ENCODE data around the gene MPZL3.
"Not testable (repeated sequence)": the region's sequence is repeated elsewhere in the genome, so short reads cannot be mapped to it uniquely, and the experiment has no call there.

The MPZL3 gene

DNA sequence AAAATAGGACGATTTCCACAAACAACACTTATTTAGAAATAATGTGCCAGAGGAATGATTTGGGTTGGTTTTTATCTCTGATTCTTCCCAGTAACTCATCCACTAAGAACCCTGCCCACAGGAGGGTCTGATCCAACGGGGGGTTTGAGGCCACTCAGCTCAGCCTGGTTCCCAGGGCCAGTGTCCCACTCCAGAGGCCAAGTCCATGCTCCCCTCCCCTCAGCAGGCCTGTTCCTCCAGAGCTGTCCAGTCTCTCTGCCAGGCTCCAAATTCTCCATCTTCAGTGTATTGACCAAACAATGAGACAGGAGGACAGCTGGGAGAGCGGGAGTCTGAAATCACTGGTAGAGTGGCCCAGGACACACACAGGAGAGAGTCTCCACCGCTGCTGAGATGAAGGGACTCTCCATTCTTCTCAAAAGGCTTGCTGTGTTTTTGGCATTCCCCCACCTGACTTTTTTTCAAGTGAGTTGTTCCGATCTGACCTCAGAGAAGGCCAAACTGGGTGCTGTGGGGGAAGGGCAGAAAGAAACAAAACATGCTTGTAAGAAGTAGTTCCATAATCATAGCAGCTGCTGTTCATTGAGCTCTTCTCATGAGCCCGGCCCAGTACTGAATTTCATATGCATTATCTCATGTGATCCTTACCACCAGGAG lies 58.1 kb downstream of the MPZL3 start:
- no peaks in the 10 kb centered on the region for H3K9me3 ChIP-seq (ENCODE audit: control insufficient read depth, low read length)
- H3K27ac ChIP-seq (ENCODE audit: insufficient read depth, low read length, poor library complexity, severe bottlenecking): no peak overlapping the region
- no peaks in the 10 kb centered on the region for H3K27me3 ChIP-seq (replicated peaks; ENCODE audit: control insufficient read depth, insufficient read depth, low read length, poor library complexity, severe bottlenecking)
- peaks cover 46% of the 10 kb centered on the region for H3K36me3 ChIP-seq (ENCODE audit: control insufficient read depth, insufficient read depth, low read length)
- no peak for DNase-seq
- peaks cover 7% of the 10 kb centered on the region for H3K4me1 ChIP-seq (ENCODE audit: control insufficient read depth, insufficient read depth, low read length, poor library complexity, severe bottlenecking)
- H3K4me3 ChIP-seq (ENCODE audit: insufficient read depth, low read depth, low read length, poor library complexity, severe bottlenecking): no peak overlapping the region

DNA sequence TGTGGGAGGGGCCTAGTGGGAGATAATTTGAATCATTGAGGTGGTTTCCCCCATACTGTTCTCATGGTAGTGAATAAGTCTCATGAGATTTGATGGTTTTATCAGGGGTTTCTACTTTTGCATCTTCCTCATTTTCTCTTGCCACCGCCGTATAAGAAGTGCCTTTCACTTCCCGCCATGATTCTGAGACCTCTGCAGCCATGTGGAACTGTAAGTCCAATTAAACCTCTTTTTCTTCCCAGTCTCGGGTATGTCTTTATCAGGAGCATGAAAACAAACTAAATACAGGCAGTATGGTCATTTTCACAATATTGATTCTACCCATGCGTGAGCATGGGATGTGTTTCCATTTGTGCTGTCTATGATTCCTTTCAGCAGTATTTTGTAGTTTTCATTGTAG lies 59.3 kb downstream of the MPZL3 start:
- H3K27ac ChIP-seq (ENCODE audit: insufficient read depth, low read length, poor library complexity, severe bottlenecking); H3K27me3 ChIP-seq (replicated peaks; ENCODE audit: control insufficient read depth, insufficient read depth, low read length, poor library complexity, severe bottlenecking); DNase-seq; H3K4me1 ChIP-seq (ENCODE audit: control insufficient read depth, insufficient read depth, low read length, poor library complexity, severe bottlenecking); H3K4me3 ChIP-seq (ENCODE audit: insufficient read depth, low read depth, low read length, poor library complexity, severe bottlenecking); H3K9me3 ChIP-seq (ENCODE audit: control insufficient read depth, low read length): not testable (repeated sequence)
- H3K36me3 ChIP-seq (ENCODE audit: control insufficient read depth, insufficient read depth, low read length): peaks cover 44% of the 10 kb centered on the region

DNA sequence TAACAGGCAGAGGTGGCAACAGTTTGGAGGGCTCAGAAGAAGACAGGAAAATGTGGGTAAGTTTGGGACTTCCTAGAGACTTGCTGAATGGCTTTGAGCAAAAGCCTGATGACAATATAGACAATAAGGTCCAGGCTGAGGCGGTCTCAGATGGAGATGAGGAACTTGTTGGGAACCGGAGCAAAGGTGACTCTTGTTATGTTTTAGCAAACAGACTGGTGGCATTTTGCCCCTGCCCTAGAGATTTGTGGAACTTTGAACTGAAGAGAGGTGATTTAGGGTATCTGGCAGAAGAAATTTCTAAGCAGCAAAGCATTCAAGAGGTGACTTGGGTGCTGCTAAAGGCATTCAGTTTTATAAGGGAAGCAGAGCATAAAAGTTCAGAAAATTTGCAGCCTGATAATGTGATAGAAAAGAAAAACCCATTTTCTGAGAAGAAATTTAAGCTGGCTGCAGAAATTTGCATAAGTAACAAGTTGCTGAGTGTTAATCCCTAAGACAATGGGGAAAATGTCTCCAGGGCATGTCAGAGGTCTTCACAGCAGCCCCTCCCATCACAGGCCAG lies 61.1 kb downstream of the MPZL3 start:
- not testable (repeated sequence) for DNase-seq; H3K4me3 ChIP-seq (ENCODE audit: insufficient read depth, low read depth, low read length, poor library complexity, severe bottlenecking); H3K27ac ChIP-seq (ENCODE audit: insufficient read depth, low read length, poor library complexity, severe bottlenecking); H3K9me3 ChIP-seq (ENCODE audit: control insufficient read depth, low read length); H3K27me3 ChIP-seq (replicated peaks; ENCODE audit: control insufficient read depth, insufficient read depth, low read length, poor library complexity, severe bottlenecking); H3K4me1 ChIP-seq (ENCODE audit: control insufficient read depth, insufficient read depth, low read length, poor library complexity, severe bottlenecking)
- H3K36me3 ChIP-seq (ENCODE audit: control insufficient read depth, insufficient read depth, low read length): peaks cover 30% of the 10 kb centered on the region

DNA sequence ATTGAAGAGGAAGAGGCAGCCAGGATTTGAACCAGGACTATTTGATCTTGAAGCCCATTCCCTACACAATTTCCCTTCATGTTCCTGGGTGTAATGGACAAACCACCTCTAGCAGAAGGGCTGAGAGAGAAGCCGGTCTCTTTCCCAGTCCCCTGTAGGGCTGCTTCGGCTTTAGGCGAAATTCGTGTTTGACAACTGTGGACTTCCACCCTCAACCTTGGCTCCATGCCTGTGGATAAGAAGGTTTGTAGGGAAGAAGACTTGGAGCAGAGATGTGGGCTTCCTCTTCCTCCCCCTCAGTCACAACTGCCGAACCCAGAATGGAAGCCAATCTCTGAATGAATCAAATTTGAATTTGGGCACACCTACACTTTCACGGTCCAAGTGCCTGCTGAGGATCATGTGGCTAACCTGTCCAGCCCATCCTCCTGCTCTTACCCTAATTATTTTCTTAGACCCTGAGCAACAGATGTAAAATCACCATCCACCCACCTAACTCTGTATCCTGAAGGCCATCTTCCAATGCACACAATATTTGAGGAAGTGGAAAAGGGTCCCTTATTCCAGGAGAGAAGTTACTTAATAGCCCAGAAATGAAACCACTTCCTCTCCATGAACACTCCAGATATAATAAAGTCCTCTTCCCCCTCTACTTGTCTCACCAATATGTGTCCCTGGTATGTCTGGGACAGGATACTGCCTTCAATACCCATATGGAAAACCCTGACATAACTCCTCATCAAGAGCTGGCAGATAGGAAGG lies 65.6 kb downstream of the MPZL3 start:
- Histone ChIP-seq H3K36me3 (ENCODE audit: control insufficient read depth, insufficient read depth, low read length) (no peaks in the 10 kb centered on the region), H3K27me3 (replicated peaks; ENCODE audit: control insufficient read depth, insufficient read depth, low read length, poor library complexity, severe bottlenecking) (no peaks in the 10 kb centered on the region), H3K27ac (ENCODE audit: insufficient read depth, low read length, poor library complexity, severe bottlenecking) (no peak overlapping the region), H3K4me3 (ENCODE audit: insufficient read depth, low read depth, low read length, poor library complexity, severe bottlenecking) (no peak overlapping the region), H3K9me3 (ENCODE audit: control insufficient read depth, low read length) (no peaks in the 10 kb centered on the region), H3K4me1 (ENCODE audit: control insufficient read depth, insufficient read depth, low read length, poor library complexity, severe bottlenecking) (no peaks in the 10 kb centered on the region)
- no peak for DNase-seq

DNA sequence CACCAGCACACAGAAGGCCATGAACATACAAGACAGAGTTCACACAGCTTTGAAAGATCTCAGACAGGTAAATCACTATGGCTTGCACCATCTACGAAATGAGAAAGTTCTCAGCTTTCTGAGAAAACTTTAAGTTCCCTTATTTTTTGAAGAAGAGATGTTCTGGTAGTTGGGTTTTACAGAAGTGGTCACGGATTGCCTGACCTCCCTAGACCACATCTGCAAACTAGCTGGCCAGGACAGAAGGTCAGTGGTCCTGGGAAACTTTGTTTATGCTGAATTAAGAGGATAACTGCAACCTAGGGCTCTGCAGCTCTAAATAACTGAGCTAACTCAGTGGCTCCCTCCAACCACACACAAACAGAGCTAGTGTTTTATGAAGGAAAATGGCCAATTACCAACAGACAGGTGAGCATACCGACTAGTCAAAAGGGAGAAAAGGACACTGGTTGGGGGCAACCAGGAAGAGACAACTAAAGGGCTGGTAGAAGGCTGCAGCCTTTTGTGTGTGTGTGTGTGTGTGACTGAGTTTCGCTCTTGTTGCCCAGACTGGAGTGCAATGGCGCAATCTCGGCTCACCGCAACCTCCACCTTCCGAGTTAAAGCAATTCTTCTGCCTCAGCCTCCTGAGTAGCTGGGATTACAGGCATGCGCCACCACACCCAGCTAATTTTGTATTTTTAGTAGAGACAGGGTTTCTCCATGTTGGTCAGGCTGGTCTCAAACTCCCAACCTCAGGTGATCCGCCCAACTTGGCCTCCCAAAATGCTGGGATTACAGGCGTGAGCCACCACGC lies 67.2 kb downstream of the MPZL3 start:
- Histone ChIP-seq H3K36me3 (ENCODE audit: control insufficient read depth, insufficient read depth, low read length) (no peaks in the 10 kb centered on the region), H3K4me3 (ENCODE audit: insufficient read depth, low read depth, low read length, poor library complexity, severe bottlenecking) (no peak overlapping the region), H3K9me3 (ENCODE audit: control insufficient read depth, low read length) (no peaks in the 10 kb centered on the region), H3K27ac (ENCODE audit: insufficient read depth, low read length, poor library complexity, severe bottlenecking) (no peak overlapping the region), H3K4me1 (ENCODE audit: control insufficient read depth, insufficient read depth, low read length, poor library complexity, severe bottlenecking) (no peaks in the 10 kb centered on the region), H3K27me3 (replicated peaks; ENCODE audit: control insufficient read depth, insufficient read depth, low read length, poor library complexity, severe bottlenecking) (no peaks in the 10 kb centered on the region)
- DNase-seq: no peak

DNA sequence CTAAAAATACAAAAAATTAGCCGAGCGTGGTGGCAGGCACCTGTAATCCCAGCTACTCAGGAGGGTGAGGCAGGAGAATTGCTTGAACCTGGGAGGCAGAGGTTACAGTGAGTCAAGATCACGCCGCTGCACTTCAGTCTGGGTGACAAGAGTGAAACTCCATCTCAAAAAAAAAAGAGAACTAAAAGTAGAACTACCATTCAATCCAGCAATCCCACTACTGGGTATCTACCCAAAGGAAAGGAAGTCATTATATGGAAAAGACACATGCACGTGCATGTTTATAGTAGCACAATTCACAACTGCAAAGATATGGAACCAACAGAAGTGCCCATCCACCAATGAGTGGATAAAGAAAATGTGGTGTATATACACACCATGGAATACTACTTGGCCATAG lies 68.5 kb downstream of the MPZL3 start:
- not testable (repeated sequence) for H3K4me3 ChIP-seq (ENCODE audit: insufficient read depth, low read depth, low read length, poor library complexity, severe bottlenecking); H3K4me1 ChIP-seq (ENCODE audit: control insufficient read depth, insufficient read depth, low read length, poor library complexity, severe bottlenecking); H3K9me3 ChIP-seq (ENCODE audit: control insufficient read depth, low read length); H3K27ac ChIP-seq (ENCODE audit: insufficient read depth, low read length, poor library complexity, severe bottlenecking); H3K27me3 ChIP-seq (replicated peaks; ENCODE audit: control insufficient read depth, insufficient read depth, low read length, poor library complexity, severe bottlenecking); H3K36me3 ChIP-seq (ENCODE audit: control insufficient read depth, insufficient read depth, low read length); DNase-seq

DNA sequence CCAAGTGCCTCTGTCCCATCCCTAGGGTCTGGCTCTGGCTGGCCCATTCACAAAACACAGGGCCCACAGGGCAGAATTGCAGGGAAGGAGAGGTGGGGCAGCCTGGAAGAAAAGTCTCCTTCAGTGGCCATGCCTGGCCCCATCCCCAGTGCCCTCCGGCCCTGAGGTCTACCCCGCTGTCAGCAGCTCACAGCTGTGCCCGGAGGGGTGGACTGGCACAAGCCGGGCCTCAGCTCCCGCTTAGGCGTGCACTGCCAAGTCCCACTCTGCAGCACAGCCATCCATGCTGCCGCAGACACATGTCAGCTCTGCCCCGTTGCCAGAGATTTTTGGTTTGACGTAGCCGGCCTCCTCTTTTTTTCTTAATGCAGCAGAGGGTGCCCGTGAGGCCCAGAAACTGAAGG lies 71.9 kb downstream of the MPZL3 start:
- Histone ChIP-seq H3K4me3 (ENCODE audit: insufficient read depth, low read depth, low read length, poor library complexity, severe bottlenecking) (no peak overlapping the region), H3K4me1 (ENCODE audit: control insufficient read depth, insufficient read depth, low read length, poor library complexity, severe bottlenecking) (no peaks in the 10 kb centered on the region)
- DNase-seq: no peak

DNA sequence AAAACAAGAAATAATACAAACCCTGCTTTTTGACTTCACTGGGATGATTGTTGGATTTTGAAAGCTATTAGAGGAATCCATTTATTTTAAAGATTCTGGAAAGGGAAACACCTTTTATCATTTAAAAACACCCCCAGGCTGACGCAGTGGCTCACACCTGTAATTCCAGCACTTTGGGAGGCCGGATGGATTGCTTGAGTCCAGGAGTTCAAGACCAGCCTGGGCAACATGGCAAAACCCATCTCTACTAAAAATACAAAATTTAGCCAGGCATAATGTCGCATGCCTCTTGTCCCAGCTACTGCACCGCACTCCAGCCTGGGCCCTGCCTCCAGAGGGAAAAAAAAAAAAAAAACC lies 75.4 kb downstream of the MPZL3 start:
- DNase-seq: no peak
- no peak overlapping the region for H3K27ac ChIP-seq (ENCODE audit: insufficient read depth, low read length, poor library complexity, severe bottlenecking)
- no peaks in the 10 kb centered on the region for H3K9me3 ChIP-seq (ENCODE audit: control insufficient read depth, low read length)
- H3K27me3 ChIP-seq (replicated peaks; ENCODE audit: control insufficient read depth, insufficient read depth, low read length, poor library complexity, severe bottlenecking): no peaks in the 10 kb centered on the region
- no peaks in the 10 kb centered on the region for H3K36me3 ChIP-seq (ENCODE audit: control insufficient read depth, insufficient read depth, low read length)
- peaks cover under 1% of the 10 kb centered on the region for H3K4me1 ChIP-seq (ENCODE audit: control insufficient read depth, insufficient read depth, low read length, poor library complexity, severe bottlenecking)
- no peak overlapping the region for H3K4me3 ChIP-seq (ENCODE audit: insufficient read depth, low read depth, low read length, poor library complexity, severe bottlenecking)

More for the DNA sequence above, 71.9 kb downstream of the MPZL3 start:
- Histone ChIP-seq H3K27me3 (replicated peaks; ENCODE audit: control insufficient read depth, insufficient read depth, low read length, poor library complexity, severe bottlenecking) (no peaks in the 10 kb centered on the region), H3K9me3 (ENCODE audit: control insufficient read depth, low read length) (no peaks in the 10 kb centered on the region), H3K36me3 (ENCODE audit: control insufficient read depth, insufficient read depth, low read length) (no peaks in the 10 kb centered on the region), H3K27ac (ENCODE audit: insufficient read depth, low read length, poor library complexity, severe bottlenecking) (no peak overlapping the region)

All from effector memory CD4-positive, alpha-beta T cell (primary cell).